Liver (tissue), 9 donors: ENCODE data around the gene THRA. TPM values are rescaled to one million over a fixed set of nuclear protein-coding genes. Genes with fewer than 3 reads are reported as not detected.

Source experiments
- DNase-seq: peaks from one replicate; pipeline ENCODE4 v3.0.0-alpha.2; 2017; ENCODE audit warnings: low spot score
- H3K27ac ChIP-seq, 2 donors: one replicate each; pipeline ENCODE4 v1.7.0; 2013; ENCODE audit warnings: inconsistent platforms in 2 of 2, low read length in 2 of 2, control low read depth in 1 of 2, low read depth in 1 of 2, mild to moderate bottlenecking in 1 of 2
- H3K27me3 ChIP-seq, 4 donors: one replicate each; pipeline versions ENCODE4 v1.6.1 to v1.7.0; 2013; ENCODE audit warnings: low read length in 3 of 4, inconsistent platforms in 1 of 4, mild to moderate bottlenecking in 1 of 4, moderate library complexity in 1 of 4; ENCODE audit not compliant: control insufficient read depth in 4 of 4, insufficient read depth in 4 of 4
- H3K36me3 ChIP-seq, 4 donors: one replicate each; pipeline versions ENCODE4 v1.6.1 to v1.7.0; 2013; ENCODE audit warnings: low read length in 3 of 4, mild to moderate bottlenecking in 3 of 4, low read depth in 1 of 4, moderate library complexity in 1 of 4; ENCODE audit not compliant: control insufficient read depth in 4 of 4, insufficient read depth in 3 of 4
- H3K4me1 ChIP-seq, 4 donors: one replicate each; pipeline versions ENCODE4 v1.6.1 to v1.7.0; 2013; ENCODE audit warnings: low read length in 3 of 4, mild to moderate bottlenecking in 3 of 4, moderate library complexity in 1 of 4; ENCODE audit not compliant: control insufficient read depth in 4 of 4, insufficient read depth in 4 of 4
- H3K4me3 ChIP-seq, 3 donors: one replicate each; pipeline versions ENCODE4 v1.6.1 to v1.7.0; 2013; ENCODE audit warnings: low read length in 3 of 3, control low read depth in 1 of 3, low read depth in 1 of 3, mild to moderate bottlenecking in 1 of 3
- H3K9ac ChIP-seq, 2 donors: one replicate each; pipeline ENCODE4 v1.7.0; 2013; ENCODE audit warnings: low read length in 2 of 2, mild to moderate bottlenecking in 2 of 2, moderate library complexity in 2 of 2, control low read depth in 1 of 2, low read depth in 1 of 2
- H3K9me3 ChIP-seq, 4 donors: one replicate each; pipeline versions ENCODE4 v1.6.1 to v1.7.0; 2013; ENCODE audit warnings: low read length in 3 of 4; ENCODE audit not compliant: control insufficient read depth in 4 of 4
- ATF3 ChIP-seq: IDR thresholded peaks from 2 replicates; pipeline ENCODE4 v1.6.1; 2016; ENCODE audit warnings: antibody characterized with exemption
- EGR1 ChIP-seq, 2 donors: IDR thresholded peaks; 2 replicates each; pipeline ENCODE4 v1.6.1; 2016 to 2018; ENCODE audit warnings: antibody characterized with exemption in 2 of 2, low read depth in 2 of 2
- FOXA1 ChIP-seq: IDR thresholded peaks from 2 replicates; pipeline ENCODE4 v1.6.1; 2016; ENCODE audit warnings: antibody characterized with exemption
- FOXA2 ChIP-seq: IDR thresholded peaks from 2 replicates; pipeline ENCODE4 v1.6.1; 2016; ENCODE audit warnings: antibody characterized with exemption
- GABPA ChIP-seq, 2 donors: IDR thresholded peaks in 1 of 2; conservative IDR thresholded peaks in 1 of 2; 2 replicates each; pipeline ENCODE4 v1.6.1; 2016; ENCODE audit warnings: antibody characterized with exemption in 2 of 2, mild to moderate bottlenecking in 1 of 2, moderate library complexity in 1 of 2
- HNF4A ChIP-seq, 2 donors: conservative IDR thresholded peaks; 2 replicates each; pipeline ENCODE4 v1.6.1; 2016; ENCODE audit warnings: antibody characterized with exemption in 2 of 2, mild to moderate bottlenecking in 2 of 2
- HNF4G ChIP-seq: IDR thresholded peaks from 2 replicates; pipeline ENCODE4 v1.6.1; 2016; ENCODE audit warnings: antibody characterized with exemption
- JUND ChIP-seq, 2 donors: IDR thresholded peaks; 2 replicates each; pipeline ENCODE4 v1.6.1; 2016; ENCODE audit warnings: antibody characterized with exemption in 2 of 2
- NR2F2 ChIP-seq: IDR thresholded peaks from 2 replicates; pipeline ENCODE4 v1.6.1; 2016; ENCODE audit warnings: antibody characterized with exemption
- RAD21 ChIP-seq, 2 donors: IDR thresholded peaks; 2 replicates each; pipeline ENCODE4 v1.6.1; 2016; ENCODE audit warnings: antibody characterized with exemption in 2 of 2, mild to moderate bottlenecking in 2 of 2
- REST ChIP-seq: IDR thresholded peaks from 2 replicates; pipeline ENCODE4 v1.6.1; 2016; ENCODE audit warnings: antibody characterized with exemption, mild to moderate bottlenecking
- RXRA ChIP-seq, 2 donors: IDR thresholded peaks; 2 replicates each; pipeline ENCODE4 v1.6.1; 2017 to 2018; ENCODE audit warnings: antibody characterized with exemption in 2 of 2, mild to moderate bottlenecking in 1 of 2
- SP1 ChIP-seq: IDR thresholded peaks from 2 replicates; pipeline ENCODE4 v1.6.1; 2018; ENCODE audit warnings: antibody characterized with exemption, mild to moderate bottlenecking
- TAF1 ChIP-seq: conservative IDR thresholded peaks from 2 replicates; pipeline ENCODE4 v1.6.1; 2016; ENCODE audit warnings: antibody characterized with exemption, mild to moderate bottlenecking
- YY1 ChIP-seq: IDR thresholded peaks from 2 replicates; pipeline ENCODE4 v1.6.1; 2016; ENCODE audit warnings: antibody characterized with exemption, mild to moderate bottlenecking
- ZBTB33 ChIP-seq: IDR thresholded peaks from 2 replicates; pipeline ENCODE4 v1.6.1; 2016; ENCODE audit warnings: antibody characterized with exemption
- WGBS: extraction: QIAGEN DNeasy Blood & Tissue Kit; methylation state at CpG from one replicate; pipeline ENCODE4 v1.1.7; 2013; 5-methylcytosine and 5-hydroxymethylcytosine counted together
- polyA plus RNA-seq, 2 donors: library from polyadenylated mRNA; stranded (reverse) in 1 of 2; unstranded in 1 of 2; fragments of 200-250 nt in 1 of 2; fragments of >200 nt in 1 of 2; fragmentation: Nextera tagmentation in 1 of 2; extraction: Ambion mirVana in 1 of 2; gene quantifications; one replicate each; pipeline versions ENCODE4 v1.2.1 to v1.2.3, GENCODE V29; 2013 to 2015
- total RNA-seq, 2 donors: library from RNA; depleted of rRNA; stranded (reverse); fragments of >200 nt; gene quantifications; one replicate each; pipeline ENCODE4 v1.2.3, GENCODE V29; 2014
- TF ChIP-seq, protein P1 (sequence below): fragments of 150-350 bp; IDR thresholded peaks from 2 replicates; pipeline ENCODE4 v1.5.1; 2017; ENCODE audit warnings: improper control_type of control experiment, low read depth, low read length; ENCODE audit not compliant: missing input control
- donor health status: healthy.
- donor health status: healthy.
- donor health status: healthy.
- donor health status: healthy.
- donor health status: healthy.

Gene THRA
- total and polyA plus RNA-seq, 4 donors, result 3.2 to 10.3 (median 7.4) TPM

- TF ChIP-seq REST (no peak), JUND (IDR thresholded peaks at IDR 0.05) (no peak), GABPA (IDR thresholded peaks at IDR 0.05 in 1 of 2, conservative IDR thresholded peaks at IDR 0.05 in 1 of 2) (no peak), EGR1 (IDR thresholded peaks at IDR 0.05; ENCODE audit: low read depth in 2 of 2) (no peak)
- TF ChIP-seq, protein P1, sequence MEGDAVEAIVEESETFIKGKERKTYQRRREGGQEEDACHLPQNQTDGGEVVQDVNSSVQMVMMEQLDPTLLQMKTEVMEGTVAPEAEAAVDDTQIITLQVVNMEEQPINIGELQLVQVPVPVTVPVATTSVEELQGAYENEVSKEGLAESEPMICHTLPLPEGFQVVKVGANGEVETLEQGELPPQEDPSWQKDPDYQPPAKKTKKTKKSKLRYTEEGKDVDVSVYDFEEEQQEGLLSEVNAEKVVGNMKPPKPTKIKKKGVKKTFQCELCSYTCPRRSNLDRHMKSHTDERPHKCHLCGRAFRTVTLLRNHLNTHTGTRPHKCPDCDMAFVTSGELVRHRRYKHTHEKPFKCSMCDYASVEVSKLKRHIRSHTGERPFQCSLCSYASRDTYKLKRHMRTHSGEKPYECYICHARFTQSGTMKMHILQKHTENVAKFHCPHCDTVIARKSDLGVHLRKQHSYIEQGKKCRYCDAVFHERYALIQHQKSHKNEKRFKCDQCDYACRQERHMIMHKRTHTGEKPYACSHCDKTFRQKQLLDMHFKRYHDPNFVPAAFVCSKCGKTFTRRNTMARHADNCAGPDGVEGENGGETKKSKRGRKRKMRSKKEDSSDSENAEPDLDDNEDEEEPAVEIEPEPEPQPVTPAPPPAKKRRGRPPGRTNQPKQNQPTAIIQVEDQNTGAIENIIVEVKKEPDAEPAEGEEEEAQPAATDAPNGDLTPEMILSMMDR, result no peak
Observed at GRCh38 chr17:40017422-40018080, 45.2 kb upstream of the THRA start (continued).

GRCh38 chr17:40018211-40019121, 44.3 kb upstream of the THRA start:
- H3K9me3 ChIP-seq, result no peaks in the 10 kb centered on the region
- DNase-seq, result no peak
- no peak overlapping the region for H3K9ac ChIP-seq
- peaks cover 0 to 23% (median 11%) of the 10 kb centered on the region in 4 donors for H3K36me3 ChIP-seq
- 65% methylated on average over 15 of the region's 15 CpGs for WGBS
- TF ChIP-seq, protein P1, result no peak
- TF ChIP-seq HNF4G, result no peak
- no peak for TF ChIP-seq NR2F2
- TF ChIP-seq GABPA (IDR thresholded peaks at IDR 0.05 in 1 of 2, conservative IDR thresholded peaks at IDR 0.05 in 1 of 2), result no peak
- TF ChIP-seq FOXA2, result no peak
- TF ChIP-seq ZBTB33, result no peak
- TF ChIP-seq SP1, result no peak
- no peak for TF ChIP-seq RXRA (IDR thresholded peaks at IDR 0.05)
- TF ChIP-seq RAD21 (IDR thresholded peaks at IDR 0.05), result no peak
- TF ChIP-seq FOXA1, result no peak
- TF ChIP-seq EGR1 (IDR thresholded peaks at IDR 0.05; ENCODE audit: low read depth in 2 of 2), result no peak
- TF ChIP-seq JUND (IDR thresholded peaks at IDR 0.05), result no peak
- no peak for TF ChIP-seq ATF3
- TF ChIP-seq HNF4A (conservative IDR thresholded peaks at IDR 0.05), result no peak
- no peak for TF ChIP-seq TAF1
- TF ChIP-seq REST, result no peak
- no peak for TF ChIP-seq YY1
- no peak overlapping the region for H3K27ac ChIP-seq
- H3K4me1 ChIP-seq, result peaks cover 0 to 9% (median 0%) of the 10 kb centered on the region in 4 donors
- H3K27me3 ChIP-seq, result no peaks in the 10 kb centered on the region
- H3K4me3 ChIP-seq, result no peak overlapping the region
